Activated CD4-positive, alpha-beta T cell treated with anti-CD3 and anti-CD28 coated beads, Interleukin-2, amount 10 ng/mL, durations not matched to agents 7 days and 5 days (primary cell): ENCODE results near the gene MEGF10. TPM values are rescaled to one million over a fixed set of nuclear protein-coding genes. Genes with fewer than 3 reads are reported as not detected.
"Not testable (repeated sequence)": the region's sequence is repeated elsewhere in the genome, so short reads cannot be mapped to it uniquely, and the experiment has no call there.

Experiments
- CTCF ChIA-PET: fragments of 350-600 bp; sonication (Branson Sonifier 250); formaldehyde crosslinking; loops from one replicate; lab custom pipeline; 2021; ENCODE audit warnings: antibody characterized with exemption; lab: Charles Lee
- POLR2A ChIA-PET: fragments of 350-600 bp; sonication (Branson Sonifier 250); formaldehyde crosslinking; loops from one replicate; lab custom pipeline; 2021; ENCODE audit warnings: antibody characterized with exemption; lab: Charles Lee
- DNase-seq: peaks from one replicate; pipeline ENCODE4 v3.0.0-alpha.2; 2020
- H3K27ac Mint-ChIP-seq: one replicate; pipeline ENCODE4 v1.8.0; 2021; ENCODE audit warnings: mild to moderate bottlenecking, moderate library complexity, mixed read lengths
- H3K27me3 Mint-ChIP-seq: one replicate; pipeline ENCODE4 v1.8.0; 2021; ENCODE audit warnings: mixed read lengths
- H3K36me3 Mint-ChIP-seq: one replicate; pipeline ENCODE4 v1.8.0; 2021; ENCODE audit warnings: low read depth, mixed read lengths
- H3K4me1 Mint-ChIP-seq: one replicate; pipeline ENCODE4 v1.8.0; 2021; ENCODE audit warnings: mixed read lengths
- H3K4me3 Mint-ChIP-seq: one replicate; pipeline ENCODE4 v1.8.0; 2021; ENCODE audit warnings: mild to moderate bottlenecking, moderate library complexity, mixed read lengths
- H3K9me3 Mint-ChIP-seq: one replicate; pipeline ENCODE4 v1.8.0; 2021; ENCODE audit warnings: mixed read lengths
- total RNA-seq, 2 experiments: library from RNA; stranded (reverse); gene quantifications; one replicate each; pipeline ENCODE4 v1.2.3, GENCODE V29; 2021

The MEGF10 gene
- not detected for total RNA-seq

- ChIA-PET CTCF (no interaction called here), POLR2A (no interaction called here)
- Mint-ChIP-seq H3K27me3 (peaks cover 71% of the 10 kb centered on the region), H3K4me3 (no peak within 1 kb of the TSS), H3K4me1 (peaks cover 3% of the 10 kb centered on the region), H3K9me3 (no peaks in the 10 kb centered on the region), H3K27ac (no peak within 1 kb of the TSS), H3K36me3 (no peaks in the 10 kb centered on the region)
- no peak for DNase-seq
Observed at GRCh38 chr5:127290019-127290945, at the start of gene MEGF10. TSS of gene MEGF10 (plus strand) at chr5:127290796. CDS start at chr5:127331309, 40,513 bp downstream.

- DNase-seq, result no peak
- peaks cover 16% of the 10 kb centered on the region for H3K27me3 Mint-ChIP-seq
- H3K9me3 Mint-ChIP-seq, result peaks cover 2% of the 10 kb centered on the region
- no peak overlapping the region for H3K4me3 Mint-ChIP-seq
- H3K27ac Mint-ChIP-seq, result no peak overlapping the region
- H3K36me3 Mint-ChIP-seq, result no peaks in the 10 kb centered on the region
- CTCF ChIA-PET, result no interaction called here
- POLR2A ChIA-PET, result no interaction called here
- no peaks in the 10 kb centered on the region for H3K4me1 Mint-ChIP-seq
Observed at GRCh38 chr5:127243011-127243410, 47.6 kb upstream of the MEGF10 start.

- CTCF ChIA-PET, result no interaction called here
Observed at GRCh38 chr5:127254729-127255284, 35.8 kb upstream of the MEGF10 start.

GRCh38 chr5:127256886-127257597 is 33.6 kb upstream of the MEGF10 start:
- H3K36me3 Mint-ChIP-seq, result no peaks in the 10 kb centered on the region
- peaks cover 8% of the 10 kb centered on the region for H3K9me3 Mint-ChIP-seq
- ChIA-PET CTCF (no interaction called here), POLR2A (no interaction called here)
- DNase-seq, result no peak
- H3K4me3 Mint-ChIP-seq, result no peak overlapping the region
- H3K27ac Mint-ChIP-seq, result no peak overlapping the region
- no peaks in the 10 kb centered on the region for H3K4me1 Mint-ChIP-seq
- H3K27me3 Mint-ChIP-seq, result peaks cover 11% of the 10 kb centered on the region

More at GRCh38 chr5:127254729-127255284, 35.8 kb upstream of the MEGF10 start:
- no peak overlapping the region for H3K4me3 Mint-ChIP-seq
- no peak for DNase-seq
- no peak overlapping the region for H3K27ac Mint-ChIP-seq
- peaks cover 8% of the 10 kb centered on the region for H3K9me3 Mint-ChIP-seq
- peaks cover 8% of the 10 kb centered on the region for H3K27me3 Mint-ChIP-seq
- H3K4me1 Mint-ChIP-seq, result no peaks in the 10 kb centered on the region
- no peaks in the 10 kb centered on the region for H3K36me3 Mint-ChIP-seq
- POLR2A ChIA-PET, result no interaction called here

- Mint-ChIP-seq H3K36me3 (no peaks in the 10 kb centered on the region), H3K4me1 (no peaks in the 10 kb centered on the region), H3K27ac (no peak overlapping the region), H3K9me3 (no peaks in the 10 kb centered on the region), H3K27me3 (peaks cover 14% of the 10 kb centered on the region), H3K4me3 (no peak overlapping the region)
- ChIA-PET CTCF (no interaction called here), POLR2A (no interaction called here)
- no peak for DNase-seq
Observed at GRCh38 chr5:127260686-127261085, 29.9 kb upstream of the MEGF10 start.

- CTCF ChIA-PET, H3K27ac Mint-ChIP-seq, H3K9me3 Mint-ChIP-seq: not testable (repeated sequence)
Observed at GRCh38 chr5:127265473-127265872, 25.1 kb upstream of the MEGF10 start.

GRCh38 chr5:127268342-127268741 is 22.3 kb upstream of the MEGF10 start:
- POLR2A ChIA-PET, H3K36me3 Mint-ChIP-seq, DNase-seq, H3K9me3 Mint-ChIP-seq, H3K4me3 Mint-ChIP-seq, H3K27me3 Mint-ChIP-seq, H3K27ac Mint-ChIP-seq, CTCF ChIA-PET, H3K4me1 Mint-ChIP-seq: not testable (repeated sequence)

More at GRCh38 chr5:127265473-127265872, 25.1 kb upstream of the MEGF10 start:
- H3K4me1 Mint-ChIP-seq, DNase-seq, POLR2A ChIA-PET, H3K36me3 Mint-ChIP-seq, H3K4me3 Mint-ChIP-seq: not testable (repeated sequence)
- peaks cover 15% of the 10 kb centered on the region for H3K27me3 Mint-ChIP-seq

GRCh38 chr5:127270713-127271112 is 19.9 kb upstream of the MEGF10 start:
- H3K36me3 Mint-ChIP-seq, H3K4me3 Mint-ChIP-seq, DNase-seq, POLR2A ChIA-PET, H3K27me3 Mint-ChIP-seq, H3K4me1 Mint-ChIP-seq, H3K27ac Mint-ChIP-seq, H3K9me3 Mint-ChIP-seq, CTCF ChIA-PET: not testable (repeated sequence)

GRCh38 chr5:127275641-127276193 is 14.9 kb upstream of the MEGF10 start:
- Mint-ChIP-seq H3K4me3 (no peak overlapping the region), H3K4me1 (no peaks in the 10 kb centered on the region), H3K27ac (no peak overlapping the region), H3K9me3 (no peaks in the 10 kb centered on the region), H3K36me3 (no peaks in the 10 kb centered on the region), H3K27me3 (peaks cover 3% of the 10 kb centered on the region)
- no peak for DNase-seq
- POLR2A ChIA-PET, result no interaction called here
- CTCF ChIA-PET, result no interaction called here

GRCh38 chr5:127280491-127281220 is 9.9 kb upstream of the MEGF10 start:
- no peak for DNase-seq

GRCh38 chr5:127281609-127282008 is 9.0 kb upstream of the MEGF10 start:
- Mint-ChIP-seq H3K27me3 (peaks cover 12% of the 10 kb centered on the region), H3K4me1 (peaks cover 2% of the 10 kb centered on the region), H3K27ac (no peak overlapping the region), H3K9me3 (no peaks in the 10 kb centered on the region), H3K4me3 (no peak overlapping the region), H3K36me3 (no peaks in the 10 kb centered on the region)
- DNase-seq, result no peak
- ChIA-PET POLR2A (no interaction called here), CTCF (no interaction called here)

More at GRCh38 chr5:127280491-127281220, 9.9 kb upstream of the MEGF10 start:
- ChIA-PET POLR2A (no interaction called here), CTCF (no interaction called here)
- H3K27ac Mint-ChIP-seq, result no peak overlapping the region
- no peaks in the 10 kb centered on the region for H3K9me3 Mint-ChIP-seq
- H3K4me3 Mint-ChIP-seq, result no peak overlapping the region
- H3K27me3 Mint-ChIP-seq, result peaks cover 7% of the 10 kb centered on the region
- peaks cover 2% of the 10 kb centered on the region for H3K4me1 Mint-ChIP-seq
- H3K36me3 Mint-ChIP-seq, result no peaks in the 10 kb centered on the region

GRCh38 chr5:127288676-127289075 is 1.9 kb upstream of the MEGF10 start:
- ChIA-PET POLR2A (no interaction called here), CTCF (no interaction called here)
- DNase-seq, result no peak
- Mint-ChIP-seq H3K9me3 (no peaks in the 10 kb centered on the region), H3K27ac (no peak overlapping the region), H3K4me3 (no peak overlapping the region), H3K36me3 (no peaks in the 10 kb centered on the region), H3K27me3 (peaks cover 72% of the 10 kb centered on the region), H3K4me1 (peaks cover 3% of the 10 kb centered on the region)
